GM12891 (cell line): ENCODE data around the gene IKZF2.

Experiments used
- POLR2A ChIP-seq: IDR thresholded peaks from 2 replicates; pipeline ENCODE4 v1.6.1; 2011; ENCODE audit warnings: low read depth, low read length, control low read depth
- POLR2AphosphoS5 ChIP-seq: IDR thresholded peaks from 2 replicates; pipeline ENCODE4 v1.6.1; 2011; ENCODE audit warnings: low read depth, low read length, control low read depth
- TAF1 ChIP-seq: IDR thresholded peaks from 2 replicates; pipeline ENCODE4 v1.6.1; 2011; ENCODE audit warnings: low read depth, low read length, control low read depth

- TF ChIP-seq POLR2A (no peak), TAF1 (no peak), POLR2AphosphoS5 (no peak)
Observed at GRCh38 chr2:212961255-212961654, 190.2 kb downstream of the IKZF2 start.
